ENCODE data around the gene SH2D2A. TPM values are rescaled to one million over a fixed set of nuclear protein-coding genes. Genes with fewer than 3 reads are reported as not detected.

The SH2D2A gene
- total RNA-seq, 1 donor from 2014 or later: 2.3 TPM

- intact Hi-C loops (cut with micrococcal nuclease): no loop called here
- peaks cover 19% of the 10 kb centered on the region for H3K4me1 Mint-ChIP-seq
- DNase-seq (no peak), ATAC-seq (ENCODE audit: low read depth) (peak; percentile 21)
- peaks cover 73% of the 10 kb centered on the region for H3K27me3 Mint-ChIP-seq
- H3K27ac Mint-ChIP-seq: no peak overlapping the region
- no peaks in the 10 kb centered on the region for H3K9me3 Mint-ChIP-seq
- H3K36me3 Mint-ChIP-seq (ENCODE audit: low read depth): no peaks in the 10 kb centered on the region
- CTCF ChIA-PET: interaction anchor here (1.2 kb wide), 1 partner anchor 10 kb away, joined by 5 read pairs; no protein-coding TSS in a partner anchor
- no peak overlapping the region for H3K4me3 Mint-ChIP-seq
- TF ChIP-seq, protein P1, sequence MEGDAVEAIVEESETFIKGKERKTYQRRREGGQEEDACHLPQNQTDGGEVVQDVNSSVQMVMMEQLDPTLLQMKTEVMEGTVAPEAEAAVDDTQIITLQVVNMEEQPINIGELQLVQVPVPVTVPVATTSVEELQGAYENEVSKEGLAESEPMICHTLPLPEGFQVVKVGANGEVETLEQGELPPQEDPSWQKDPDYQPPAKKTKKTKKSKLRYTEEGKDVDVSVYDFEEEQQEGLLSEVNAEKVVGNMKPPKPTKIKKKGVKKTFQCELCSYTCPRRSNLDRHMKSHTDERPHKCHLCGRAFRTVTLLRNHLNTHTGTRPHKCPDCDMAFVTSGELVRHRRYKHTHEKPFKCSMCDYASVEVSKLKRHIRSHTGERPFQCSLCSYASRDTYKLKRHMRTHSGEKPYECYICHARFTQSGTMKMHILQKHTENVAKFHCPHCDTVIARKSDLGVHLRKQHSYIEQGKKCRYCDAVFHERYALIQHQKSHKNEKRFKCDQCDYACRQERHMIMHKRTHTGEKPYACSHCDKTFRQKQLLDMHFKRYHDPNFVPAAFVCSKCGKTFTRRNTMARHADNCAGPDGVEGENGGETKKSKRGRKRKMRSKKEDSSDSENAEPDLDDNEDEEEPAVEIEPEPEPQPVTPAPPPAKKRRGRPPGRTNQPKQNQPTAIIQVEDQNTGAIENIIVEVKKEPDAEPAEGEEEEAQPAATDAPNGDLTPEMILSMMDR (IDR thresholded peaks at IDR 0.05): no peak
- POLR2A ChIA-PET: no interaction called here
Measured at GRCh38 chr1:156848461-156849150, 32.0 kb upstream of the SH2D2A start.

- Mint-ChIP-seq H3K27ac (no peak overlapping the region), H3K27me3 (peaks cover 75% of the 10 kb centered on the region), H3K36me3 (ENCODE audit: low read depth) (no peaks in the 10 kb centered on the region), H3K9me3 (no peaks in the 10 kb centered on the region), H3K4me1 (peaks cover 19% of the 10 kb centered on the region), H3K4me3 (no peak overlapping the region)
- CTCF ChIA-PET: interaction anchor here (1.2 kb wide), 1 partner anchor 9 kb away, joined by 5 read pairs; no protein-coding TSS in a partner anchor
- intact Hi-C loops (cut with micrococcal nuclease): no loop called here
- POLR2A ChIA-PET: no interaction called here
- DNase-seq (no peak), ATAC-seq (ENCODE audit: low read depth) (no peak)
- TF ChIP-seq, protein P1 (IDR thresholded peaks at IDR 0.05): no peak
Measured at GRCh38 chr1:156847591-156848460, 31.2 kb upstream of the SH2D2A start.

DNA sequence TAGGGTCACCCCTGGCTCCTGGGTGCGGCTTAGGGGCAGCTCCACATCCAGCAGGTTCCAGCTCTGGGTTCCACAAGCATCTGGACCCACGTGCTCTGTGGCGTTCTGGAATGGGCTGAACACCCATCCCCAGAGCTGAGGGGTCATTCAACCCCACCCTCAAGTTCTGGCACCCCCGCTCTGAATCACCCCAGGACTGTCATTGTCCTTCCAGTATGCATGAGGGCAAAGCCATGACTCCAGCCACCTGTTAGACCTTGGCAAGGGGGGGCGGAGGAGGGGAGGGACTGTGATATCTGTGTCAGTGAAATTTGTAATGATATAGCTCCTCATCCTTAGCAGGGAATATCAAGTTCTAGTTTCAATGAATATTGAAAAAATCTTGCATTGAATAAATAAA, 30.0 kb upstream of the SH2D2A start:
- Mint-ChIP-seq H3K27ac (no peak overlapping the region), H3K4me3 (no peak overlapping the region), H3K9me3 (no peaks in the 10 kb centered on the region), H3K27me3 (peaks cover 78% of the 10 kb centered on the region), H3K4me1 (peaks cover 19% of the 10 kb centered on the region), H3K36me3 (ENCODE audit: low read depth) (no peaks in the 10 kb centered on the region)
- TF ChIP-seq, protein P1 (IDR thresholded peaks at IDR 0.05): no peak
- intact Hi-C loops (cut with micrococcal nuclease): no loop called here
- no peak for DNase-seq
- CTCF ChIA-PET: no interaction called here
- no peak for ATAC-seq (ENCODE audit: low read depth)
- POLR2A ChIA-PET: no interaction called here

GRCh38 chr1:156845953-156846545, 29.4 kb upstream of the SH2D2A start:
- ChIA-PET POLR2A (no interaction called here), CTCF (no interaction called here)
- DNase-seq: no peak
- TF ChIP-seq, protein P1 (IDR thresholded peaks at IDR 0.05): no peak
- Mint-ChIP-seq H3K27ac (no peak overlapping the region), H3K4me1 (peaks cover 19% of the 10 kb centered on the region), H3K9me3 (no peaks in the 10 kb centered on the region), H3K4me3 (no peak overlapping the region), H3K36me3 (ENCODE audit: low read depth) (no peaks in the 10 kb centered on the region), H3K27me3 (peaks cover 76% of the 10 kb centered on the region)
- ATAC-seq (ENCODE audit: low read depth): no peak
- intact Hi-C loops (cut with micrococcal nuclease): no loop called here
